BJ (cell line): ENCODE measurements around the gene BMERB1. TPM values are rescaled to one million over a fixed set of nuclear protein-coding genes. Genes with fewer than 3 reads are reported as not detected.

Source experiments
- CTCF ChIA-PET: fragments of 350-600 bp; formaldehyde crosslinking; extraction: SDS; loops from one replicate; lab custom pipeline; 2021; ENCODE audit warnings: antibody characterized with exemption, inconsistent platforms; lab: Yijun Ruan, JAX
- POLR2A ChIA-PET: fragments of 300-600 bp; sonication (Branson Sonifier 250); formaldehyde crosslinking; extraction: SDS; loops from one replicate; lab custom pipeline; 2021; ENCODE audit warnings: antibody characterized with exemption; lab: Charles Lee
- DNase-seq: peaks from one replicate; pipeline ENCODE4 v3.0.0-alpha.2; 2011; ENCODE audit warnings: low read depth
- H3K27me3 ChIP-seq: 2 replicates; pipeline ENCODE4 v1.6.0; 2011; ENCODE audit warnings: low read length; ENCODE audit not compliant: control insufficient read depth, insufficient read depth
- H3K36me3 ChIP-seq: 2 replicates; pipeline ENCODE4 v1.5.1; 2011; ENCODE audit warnings: low read length; ENCODE audit not compliant: control insufficient read depth, insufficient read depth
- H3K4me3 ChIP-seq: 2 replicates; pipeline ENCODE4 v1.5.1; 2011; ENCODE audit warnings: low read depth, mild to moderate bottlenecking, control low read depth, low read length
- polyA plus RNA-seq: library from polyadenylated mRNA; depleted of rRNA; stranded (reverse); fragments of >200 nt; gene quantifications from 2 replicates; pipeline ENCODE4 v1.2.3, GENCODE V29; 2011
- TF ChIP-seq, protein P1 (sequence below): IDR thresholded peaks from 2 replicates; pipeline ENCODE4 v1.5.1; 2011; ENCODE audit warnings: low read depth, mild to moderate bottlenecking, control low read depth, inconsistent platforms, low read length, moderate library complexity; ENCODE audit not compliant: insufficient read depth

BMERB1 gene
- polyA plus RNA-seq, 1 experiment: 72.8 TPM

DNA sequence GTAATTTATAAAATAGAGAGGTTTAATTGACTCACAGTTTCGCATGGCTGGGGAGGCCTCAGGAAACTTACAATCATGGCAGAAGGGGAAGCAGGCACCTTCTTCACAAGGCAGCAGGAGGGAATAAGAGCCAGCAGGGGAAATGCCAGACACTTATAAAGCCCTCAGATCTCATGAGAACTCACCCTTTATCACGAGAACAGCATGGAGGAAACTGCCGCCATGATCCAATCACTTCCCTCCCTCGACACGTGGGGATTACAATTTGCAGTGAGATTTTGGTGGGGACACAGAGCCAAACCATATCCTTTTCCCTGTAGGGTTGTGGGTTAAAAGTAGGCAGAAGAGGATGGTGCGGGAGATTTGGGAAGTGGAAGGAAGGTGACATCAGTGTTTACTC is 101.4 kb downstream of the BMERB1 start:
- TF ChIP-seq, protein P1, sequence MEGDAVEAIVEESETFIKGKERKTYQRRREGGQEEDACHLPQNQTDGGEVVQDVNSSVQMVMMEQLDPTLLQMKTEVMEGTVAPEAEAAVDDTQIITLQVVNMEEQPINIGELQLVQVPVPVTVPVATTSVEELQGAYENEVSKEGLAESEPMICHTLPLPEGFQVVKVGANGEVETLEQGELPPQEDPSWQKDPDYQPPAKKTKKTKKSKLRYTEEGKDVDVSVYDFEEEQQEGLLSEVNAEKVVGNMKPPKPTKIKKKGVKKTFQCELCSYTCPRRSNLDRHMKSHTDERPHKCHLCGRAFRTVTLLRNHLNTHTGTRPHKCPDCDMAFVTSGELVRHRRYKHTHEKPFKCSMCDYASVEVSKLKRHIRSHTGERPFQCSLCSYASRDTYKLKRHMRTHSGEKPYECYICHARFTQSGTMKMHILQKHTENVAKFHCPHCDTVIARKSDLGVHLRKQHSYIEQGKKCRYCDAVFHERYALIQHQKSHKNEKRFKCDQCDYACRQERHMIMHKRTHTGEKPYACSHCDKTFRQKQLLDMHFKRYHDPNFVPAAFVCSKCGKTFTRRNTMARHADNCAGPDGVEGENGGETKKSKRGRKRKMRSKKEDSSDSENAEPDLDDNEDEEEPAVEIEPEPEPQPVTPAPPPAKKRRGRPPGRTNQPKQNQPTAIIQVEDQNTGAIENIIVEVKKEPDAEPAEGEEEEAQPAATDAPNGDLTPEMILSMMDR: no peak
- no peak for DNase-seq
- POLR2A ChIA-PET: interaction anchor here (0.7 kb wide), 1 partner anchor 108 kb away, joined by 4 read pairs; no protein-coding TSS in a partner anchor
- no peaks in the 10 kb centered on the region for H3K36me3 ChIP-seq
- H3K27me3 ChIP-seq: no peaks in the 10 kb centered on the region
- no peak overlapping the region for H3K4me3 ChIP-seq
- CTCF ChIA-PET: interaction anchor here (2.0 to 2.1 kb wide), 2 partner anchors 12 to 15 kb away, joined by 6 to 7 read pairs; no protein-coding TSS in a partner anchor

DNA sequence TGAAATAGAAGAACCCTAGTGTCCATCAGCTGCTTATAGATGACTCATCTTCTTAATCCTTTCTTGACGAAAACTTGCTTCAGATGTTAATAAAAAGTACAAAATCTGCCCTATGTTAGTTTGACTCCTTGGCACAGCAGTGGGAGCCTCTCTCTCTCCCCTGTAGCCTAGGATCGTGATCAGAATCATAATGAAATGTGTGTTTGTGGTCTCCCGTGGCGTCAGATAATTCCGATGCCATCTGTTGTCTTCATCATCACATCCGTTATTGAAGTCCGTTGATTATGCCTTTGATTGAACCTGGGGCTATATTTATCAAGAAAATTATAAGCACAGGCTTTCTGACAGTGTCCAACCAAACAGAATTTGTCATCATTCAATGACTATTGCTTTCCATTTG is 102.5 kb downstream of the BMERB1 start:
- H3K36me3 ChIP-seq: no peaks in the 10 kb centered on the region
- H3K27me3 ChIP-seq: no peaks in the 10 kb centered on the region
- TF ChIP-seq, protein P1: no peak
- ChIA-PET POLR2A (no interaction called here), CTCF (interaction anchor here (2.1 kb wide), 1 partner anchor 14 kb away, joined by 6 read pairs; no protein-coding TSS in a partner anchor)
- DNase-seq: no peak
- H3K4me3 ChIP-seq: no peak overlapping the region

DNA sequence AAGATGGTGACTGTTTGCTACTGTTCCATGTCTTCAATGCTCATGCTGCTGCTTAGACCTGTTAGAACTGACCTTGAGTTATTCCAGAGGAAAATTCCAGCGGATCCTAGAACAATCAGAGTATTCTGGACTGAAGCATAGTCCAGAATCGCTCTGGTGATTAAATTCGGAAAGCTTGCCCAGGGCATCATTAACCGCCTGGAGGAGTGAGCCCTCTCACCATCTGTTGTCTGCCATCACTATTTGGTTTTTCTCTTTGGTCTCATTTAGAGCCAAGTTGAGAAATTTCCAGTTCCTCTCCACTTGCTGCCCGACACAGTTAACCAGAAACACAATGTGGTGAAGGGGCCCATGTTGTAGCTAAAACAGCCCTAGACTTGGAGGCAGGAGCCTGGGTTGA is 104.1 kb downstream of the BMERB1 start:
- H3K36me3 ChIP-seq: no peaks in the 10 kb centered on the region
- ChIA-PET POLR2A (no interaction called here), CTCF (interaction anchor here (0.7 to 3.1 kb wide), 3 partner anchors 8 to 13 kb away, joined by 3 to 13 read pairs (median 4); no protein-coding TSS in a partner anchor)
- no peak for DNase-seq
- H3K4me3 ChIP-seq: no peak overlapping the region
- no peaks in the 10 kb centered on the region for H3K27me3 ChIP-seq
- TF ChIP-seq, protein P1: no peak

DNA sequence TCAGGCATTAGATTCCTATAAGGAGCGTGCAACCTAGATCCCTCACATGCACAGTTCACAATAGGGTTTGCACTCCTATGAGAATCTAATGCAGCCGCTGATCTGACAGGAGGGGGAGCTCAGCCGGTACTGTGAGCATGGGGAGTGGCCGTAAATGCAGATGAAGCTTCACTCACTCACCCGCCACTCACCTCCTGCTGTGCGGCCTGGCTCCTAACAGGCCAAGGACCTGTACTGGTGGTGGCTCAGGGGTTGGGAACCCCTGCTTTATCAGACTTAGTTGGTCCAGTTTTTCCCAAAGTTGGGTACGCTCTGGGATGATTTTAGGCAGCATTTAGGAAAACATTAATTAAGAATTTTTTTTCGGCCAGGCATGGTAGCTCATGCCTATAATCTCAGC is 104.8 kb downstream of the BMERB1 start:
- no peak for DNase-seq
- CTCF ChIA-PET: interaction anchor here (1.1 to 3.1 kb wide), 4 partner anchors 9 to 112 kb away, joined by 3 to 13 read pairs (median 4); no protein-coding TSS in a partner anchor
- no peaks in the 10 kb centered on the region for H3K27me3 ChIP-seq
- H3K36me3 ChIP-seq: no peaks in the 10 kb centered on the region
- TF ChIP-seq, protein P1: no peak
- POLR2A ChIA-PET: no interaction called here
- H3K4me3 ChIP-seq: no peak overlapping the region

DNA sequence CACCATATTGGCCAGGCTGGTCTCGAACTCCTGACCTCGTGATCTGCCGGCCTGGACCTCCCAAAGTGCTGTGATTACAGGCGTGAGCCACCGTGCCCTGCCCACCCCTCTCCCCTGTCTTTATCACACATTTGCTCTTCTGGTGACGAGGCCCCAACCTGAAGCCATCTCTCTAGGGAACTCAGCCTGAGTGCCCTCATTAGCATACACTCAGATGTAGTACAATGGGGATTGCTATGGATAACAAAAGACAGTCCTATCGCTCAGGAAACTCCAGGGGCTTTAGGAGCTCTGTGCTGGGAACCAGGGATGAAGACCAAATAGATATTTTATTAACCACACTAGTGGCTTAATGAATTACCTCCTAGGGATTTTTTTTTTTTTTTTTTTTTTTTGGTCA is 107.9 kb downstream of the BMERB1 start:
- H3K4me3 ChIP-seq: no peak overlapping the region

More for the DNA sequence above, 107.9 kb downstream of the BMERB1 start:
- ChIA-PET POLR2A (no interaction called here), CTCF (interaction anchor here (1.2 kb wide), 1 partner anchor 9 kb away, joined by 3 read pairs; no protein-coding TSS in a partner anchor)
- H3K36me3 ChIP-seq: no peaks in the 10 kb centered on the region
- H3K27me3 ChIP-seq: no peaks in the 10 kb centered on the region
- DNase-seq: no peak
- TF ChIP-seq, protein P1: no peak
